Measurements from ENCODE around the gene JOSD2.
A peak's percentile ranks its signal among the peaks of the same experiment; 100 is the strongest.

JOSD2 gene

GRCh38 chr19:50467566-50467965 lies 43.4 kb downstream of the JOSD2 start:
- no peak for DNase-seq (ENCODE audit: low read depth, low spot score)
- H3K4me3 ChIP-seq (ENCODE audit: low read depth, low read length) = no peak overlapping the region
- in situ Hi-C loops (cut with HindIII; ENCODE audit: low sequenced_read_pairs) = no loop called here
- TF ChIP-seq CTCF (IDR thresholded peaks at IDR 0.05; ENCODE audit: low read depth, low read length) = no peak

GRCh38 chr19:50466706-50467039 lies 44.3 kb downstream of the JOSD2 start:
- in situ Hi-C loops (cut with HindIII; ENCODE audit: low sequenced_read_pairs) = no loop called here
- no peak for DNase-seq (ENCODE audit: low read depth, low spot score)

GRCh38 chr19:50465986-50466705 lies 44.8 kb downstream of the JOSD2 start:
- DNase-seq (ENCODE audit: low read depth, low spot score) = no peak
- peak; percentile 42 for TF ChIP-seq CTCF (IDR thresholded peaks at IDR 0.05; ENCODE audit: low read depth, low read length)

More at GRCh38 chr19:50466706-50467039, 44.3 kb downstream of the JOSD2 start:
- TF ChIP-seq CTCF (IDR thresholded peaks at IDR 0.05; ENCODE audit: low read depth, low read length) = no peak
- H3K4me3 ChIP-seq (ENCODE audit: low read depth, low read length) = no peak overlapping the region

GRCh38 chr19:50465000-50465399 lies 46.0 kb downstream of the JOSD2 start:
- no peak overlapping the region for H3K4me3 ChIP-seq (ENCODE audit: low read depth, low read length)
- in situ Hi-C loops (cut with HindIII; ENCODE audit: low sequenced_read_pairs) = no loop called here
- DNase-seq (ENCODE audit: low read depth, low spot score) = no peak
- TF ChIP-seq CTCF (IDR thresholded peaks at IDR 0.05; ENCODE audit: low read depth, low read length) = no peak

More at GRCh38 chr19:50465986-50466705, 44.8 kb downstream of the JOSD2 start:
- in situ Hi-C loops (cut with HindIII; ENCODE audit: low sequenced_read_pairs) = no loop called here
- no peak overlapping the region for H3K4me3 ChIP-seq (ENCODE audit: low read depth, low read length)

- in situ Hi-C loops (cut with HindIII; ENCODE audit: low sequenced_read_pairs) = no loop called here
Measured at GRCh38 chr19:50464348-50464747, 46.6 kb downstream of the JOSD2 start.

GRCh38 chr19:50462970-50463369 lies 48.0 kb downstream of the JOSD2 start:
- H3K4me3 ChIP-seq (ENCODE audit: low read depth, low read length) = no peak overlapping the region
- no peak for DNase-seq (ENCODE audit: low read depth, low spot score)
- TF ChIP-seq CTCF (IDR thresholded peaks at IDR 0.05; ENCODE audit: low read depth, low read length) = no peak
- in situ Hi-C loops (cut with HindIII; ENCODE audit: low sequenced_read_pairs) = no loop called here

More at GRCh38 chr19:50464348-50464747, 46.6 kb downstream of the JOSD2 start:
- DNase-seq (ENCODE audit: low read depth, low spot score) = no peak
- H3K4me3 ChIP-seq (ENCODE audit: low read depth, low read length) = no peak overlapping the region
- no peak for TF ChIP-seq CTCF (IDR thresholded peaks at IDR 0.05; ENCODE audit: low read depth, low read length)

All from astrocyte of the spinal cord (primary cell).